OCI-LY7 (cell line): ENCODE data around the gene RSPH6A. TPM values are rescaled to one million over a fixed set of nuclear protein-coding genes. Genes with fewer than 3 reads are reported as not detected.

Experiments used
- BruUV-seq: library from RNA; stranded (reverse); fragments of 400-500 nt; replicated peaks from 2 replicates; lab custom pipeline; 2021; lab: Mats Ljungman, UMichigan
- CTCF ChIA-PET: fragments of 300-600 bp; sonication (Branson Sonifier 250); formaldehyde crosslinking; loops from one replicate; lab custom pipeline; 2022; ENCODE audit warnings: antibody characterized with exemption; ENCODE audit not compliant: unreplicated experiment; lab: Charles Lee
- POLR2A ChIA-PET: fragments of 300-600 bp; sonication (Branson Sonifier 250); formaldehyde crosslinking; loops from one replicate; lab custom pipeline; 2022; ENCODE audit warnings: antibody characterized with exemption; lab: Charles Lee
- DNase-seq: peaks from one replicate; pipeline ENCODE4 v3.0.0-alpha.2; 2015; ENCODE audit warnings: low spot score
- H2AFZ ChIP-seq: fragments of 200-600 bp; sonication (generic), shearing (Covaris generic); 2 replicates; pipeline ENCODE4 v1.6.1; 2014; ENCODE audit warnings: mild to moderate bottlenecking, antibody characterized with exemption, low read length, moderate library complexity
- H3K27ac ChIP-seq: fragments of 200-600 bp; sonication (generic); 2 replicates; pipeline ENCODE4 v1.5.1; 2014; ENCODE audit warnings: mixed run types, low read depth, mild to moderate bottlenecking, moderate library complexity, low read length, inconsistent platforms; ENCODE audit not compliant: poor library complexity, severe bottlenecking
- H3K36me3 ChIP-seq: fragments of 200-600 bp; sonication (generic); 2 replicates; pipeline ENCODE4 v1.6.1; 2014; ENCODE audit warnings: mild to moderate bottlenecking, antibody characterized with exemption, low read length, moderate library complexity, mixed read lengths; ENCODE audit not compliant: insufficient read depth
- H3K4me1 ChIP-seq: fragments of 200-600 bp; sonication (generic); 2 replicates; pipeline ENCODE4 v1.5.1; 2014; ENCODE audit warnings: mild to moderate bottlenecking, low read length; ENCODE audit not compliant: insufficient read depth, poor library complexity, severe bottlenecking
- H3K4me2 ChIP-seq: fragments of 200-600 bp; sonication (generic); 2 replicates; pipeline ENCODE4 v1.6.1; 2014; ENCODE audit warnings: mild to moderate bottlenecking, low read length
- H3K4me3 ChIP-seq: fragments of 200-600 bp; sonication (generic); 2 replicates; pipeline ENCODE4 v1.5.1; 2014; ENCODE audit warnings: mild to moderate bottlenecking, low read depth, low read length; ENCODE audit not compliant: poor library complexity, severe bottlenecking
- H3K79me2 ChIP-seq: fragments of 200-600 bp; sonication (generic); 2 replicates; pipeline ENCODE4 v1.6.1; 2016; ENCODE audit warnings: low read depth, mild to moderate bottlenecking, low read length, moderate library complexity, mixed read lengths; ENCODE audit not compliant: insufficient read depth
- H3K9me2 ChIP-seq: fragments of 200-600 bp; sonication (generic); 2 replicates; pipeline ENCODE4 v1.6.1; 2016; ENCODE audit warnings: mild to moderate bottlenecking, low read length, mixed read lengths; ENCODE audit not compliant: insufficient read depth
- H3K9me3 ChIP-seq: fragments of 200-600 bp; sonication (generic); 2 replicates; pipeline ENCODE4 v1.6.1; 2014; ENCODE audit warnings: mild to moderate bottlenecking, mixed run types, low read length, mixed read lengths
- H4K20me1 ChIP-seq: fragments of 200-600 bp; sonication (generic); 2 replicates; pipeline ENCODE4 v1.6.1; 2014; ENCODE audit warnings: mild to moderate bottlenecking, antibody characterized with exemption, low read length, moderate library complexity, mixed read lengths; ENCODE audit not compliant: insufficient read depth
- EZH2phosphoT487 ChIP-seq: fragments of 200-600 bp; sonication (generic); IDR thresholded peaks from 2 replicates; pipeline ENCODE4 v1.6.1; 2018; ENCODE audit warnings: low read depth, borderline replicate concordance, mild to moderate bottlenecking, mixed run types, antibody characterized with exemption, low read length, moderate library complexity, mixed read lengths
- intact Hi-C: fragments of 100-400 bp; cut with micrococcal nuclease; formaldehyde crosslinking; loops from one replicate; pipeline ENCODE4 v1.10.0; 2022; ENCODE audit not compliant: unreplicated experiment
- total RNA-seq, 2 experiments: library from RNA; depleted of rRNA in 1 of 2; stranded (reverse); fragments of >200 nt in 1 of 2; shearing (Covaris generic) in 1 of 2; gene quantifications; 2 replicates each; pipeline ENCODE4 v1.2.3, GENCODE V29; 2014 to 2022
- TF ChIP-seq, protein P1 (sequence below): fragments of 200-600 bp; sonication (generic); conservative IDR thresholded peaks from 2 replicates; pipeline ENCODE4 v1.5.1; 2014; ENCODE audit warnings: mild to moderate bottlenecking, antibody characterized with exemption, low read length, moderate library complexity, mixed read lengths

The RSPH6A gene
- total RNA-seq, 2 experiments from 2014 or later, result 0.16 to 0.72 TPM

DNA sequence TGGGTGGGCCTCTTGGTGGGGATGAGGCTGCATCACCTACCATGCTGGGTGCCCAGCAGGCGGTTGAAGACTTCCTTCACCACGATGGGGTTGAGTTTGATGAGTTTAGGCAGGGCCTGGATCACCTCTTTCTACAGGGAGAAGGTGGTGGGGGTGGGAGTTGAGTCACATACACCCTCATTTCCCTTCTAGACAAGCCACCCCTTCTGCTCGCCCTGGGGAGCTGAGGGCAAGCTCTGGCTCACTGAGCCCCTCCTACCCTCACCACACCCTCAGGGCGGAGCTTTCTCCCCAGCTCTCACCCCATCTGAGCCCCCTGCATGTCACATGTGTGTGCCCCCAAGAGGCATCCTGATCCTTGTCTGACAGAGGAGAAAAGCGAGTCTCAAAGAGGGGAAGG, 7.6 kb upstream of the RSPH6A start:
- no peak overlapping the region for H3K4me3 ChIP-seq
- no peaks in the 10 kb centered on the region for H3K9me3 ChIP-seq
- ChIA-PET POLR2A (no interaction called here), CTCF (no interaction called here)
- H3K79me2 ChIP-seq, result no peaks in the 10 kb centered on the region
- no peak overlapping the region for H3K27ac ChIP-seq
- no peak for TF ChIP-seq EZH2phosphoT487
- TF ChIP-seq, protein P1, sequence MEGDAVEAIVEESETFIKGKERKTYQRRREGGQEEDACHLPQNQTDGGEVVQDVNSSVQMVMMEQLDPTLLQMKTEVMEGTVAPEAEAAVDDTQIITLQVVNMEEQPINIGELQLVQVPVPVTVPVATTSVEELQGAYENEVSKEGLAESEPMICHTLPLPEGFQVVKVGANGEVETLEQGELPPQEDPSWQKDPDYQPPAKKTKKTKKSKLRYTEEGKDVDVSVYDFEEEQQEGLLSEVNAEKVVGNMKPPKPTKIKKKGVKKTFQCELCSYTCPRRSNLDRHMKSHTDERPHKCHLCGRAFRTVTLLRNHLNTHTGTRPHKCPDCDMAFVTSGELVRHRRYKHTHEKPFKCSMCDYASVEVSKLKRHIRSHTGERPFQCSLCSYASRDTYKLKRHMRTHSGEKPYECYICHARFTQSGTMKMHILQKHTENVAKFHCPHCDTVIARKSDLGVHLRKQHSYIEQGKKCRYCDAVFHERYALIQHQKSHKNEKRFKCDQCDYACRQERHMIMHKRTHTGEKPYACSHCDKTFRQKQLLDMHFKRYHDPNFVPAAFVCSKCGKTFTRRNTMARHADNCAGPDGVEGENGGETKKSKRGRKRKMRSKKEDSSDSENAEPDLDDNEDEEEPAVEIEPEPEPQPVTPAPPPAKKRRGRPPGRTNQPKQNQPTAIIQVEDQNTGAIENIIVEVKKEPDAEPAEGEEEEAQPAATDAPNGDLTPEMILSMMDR, result no peak
- intact Hi-C loops, result no loop called here
- BruUV-seq, result no TSS peak
- peaks cover 77% of the 10 kb centered on the region for H3K36me3 ChIP-seq
- no peaks in the 10 kb centered on the region for H3K9me2 ChIP-seq
- no peak overlapping the region for H3K4me2 ChIP-seq
- H4K20me1 ChIP-seq, result no peaks in the 10 kb centered on the region
- H2AFZ ChIP-seq, result no peak overlapping the region
- H3K4me1 ChIP-seq, result no peaks in the 10 kb centered on the region
- DNase-seq, result no peak

DNA sequence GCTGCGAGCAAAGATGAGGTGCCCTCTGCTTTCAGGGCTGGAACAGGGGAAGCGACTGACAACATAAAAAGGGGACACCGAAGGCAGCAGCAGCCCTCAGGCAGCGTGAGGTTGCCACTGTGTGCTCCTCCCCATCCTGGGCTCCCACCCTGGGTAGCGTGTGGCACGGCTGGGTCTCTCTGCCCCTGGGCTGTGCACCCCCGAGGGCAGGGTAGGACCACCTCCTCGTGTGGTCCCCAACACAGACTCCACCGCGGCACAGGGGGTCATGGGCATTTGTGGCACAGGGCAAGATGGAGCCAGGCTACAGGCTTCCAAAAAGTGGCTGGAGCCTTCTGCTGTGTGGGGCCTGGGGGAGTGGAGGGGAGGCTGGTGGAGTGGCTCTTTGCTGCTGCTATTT, 6.5 kb upstream of the RSPH6A start:
- H3K9me2 ChIP-seq, result no peaks in the 10 kb centered on the region
- POLR2A ChIA-PET, result no interaction called here
- H4K20me1 ChIP-seq, result no peaks in the 10 kb centered on the region
- peaks cover 5% of the 10 kb centered on the region for H3K4me1 ChIP-seq
- BruUV-seq, result no TSS peak
- no peak for TF ChIP-seq EZH2phosphoT487
- TF ChIP-seq, protein P1, result no peak
- no peak overlapping the region for H3K4me3 ChIP-seq
- H3K4me2 ChIP-seq, result no peak overlapping the region
- H3K36me3 ChIP-seq, result peaks cover 66% of the 10 kb centered on the region
- intact Hi-C loops, result no loop called here
- no peak overlapping the region for H2AFZ ChIP-seq
- H3K79me2 ChIP-seq, result no peaks in the 10 kb centered on the region
- no peaks in the 10 kb centered on the region for H3K9me3 ChIP-seq
- no peak for DNase-seq
- CTCF ChIA-PET, result no interaction called here
- no peak overlapping the region for H3K27ac ChIP-seq

DNA sequence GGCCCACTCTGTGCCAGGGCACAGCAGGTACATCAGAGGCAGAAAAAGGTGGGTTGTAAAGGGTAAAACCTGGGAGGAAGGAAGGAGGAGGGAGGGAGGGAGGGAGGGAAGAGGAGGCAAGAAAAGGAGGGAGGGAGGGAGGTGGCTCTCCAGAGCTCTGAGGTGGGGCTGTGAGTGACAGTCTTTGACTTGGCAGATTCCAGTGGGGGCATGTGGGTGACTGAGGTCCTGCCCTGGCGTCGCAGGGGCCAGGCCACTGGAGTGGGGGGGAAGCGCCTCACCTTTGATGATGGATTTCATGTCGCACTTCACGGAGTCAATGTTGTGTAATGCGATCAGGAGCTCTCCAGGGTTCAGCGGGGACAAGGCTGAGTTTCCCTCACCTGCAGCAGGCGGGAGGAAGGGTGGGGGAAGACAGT, 6.0 kb upstream of the RSPH6A start:
- Histone ChIP-seq H3K9me3 (no peaks in the 10 kb centered on the region), H3K36me3 (peaks cover 64% of the 10 kb centered on the region), H4K20me1 (no peaks in the 10 kb centered on the region), H2AFZ (no peak overlapping the region), H3K9me2 (no peaks in the 10 kb centered on the region), H3K79me2 (no peaks in the 10 kb centered on the region), H3K4me1 (peaks cover 5% of the 10 kb centered on the region), H3K4me3 (no peak overlapping the region), H3K27ac (no peak overlapping the region), H3K4me2 (no peak overlapping the region)
- BruUV-seq, result no TSS peak
- intact Hi-C loops, result no loop called here
- ChIA-PET POLR2A (no interaction called here), CTCF (no interaction called here)
- no peak for TF ChIP-seq EZH2phosphoT487
- TF ChIP-seq, protein P1, result no peak
- DNase-seq, result no peak
